Measurements from ENCODE around the gene ABCE1.

DNA sequence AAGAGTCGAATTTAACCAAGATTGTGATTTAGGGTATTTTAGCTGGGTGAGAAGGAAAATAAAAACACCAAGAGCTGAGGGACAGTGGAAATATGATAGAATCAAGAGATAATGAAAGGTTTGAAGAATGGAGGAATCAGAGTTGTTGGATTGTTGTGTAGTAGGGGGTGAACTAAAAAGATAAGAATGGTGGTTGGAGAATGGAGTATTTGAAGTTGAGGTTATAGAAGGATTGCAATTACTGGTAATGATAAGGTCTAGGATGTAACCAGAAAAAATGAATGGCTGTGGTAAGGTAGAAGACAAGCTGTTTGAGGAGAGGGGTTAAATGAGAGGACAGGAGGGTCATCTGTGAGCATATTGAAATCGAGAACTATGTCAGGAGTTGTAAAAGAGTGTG lies 4.5 kb downstream of the ABCE1 start:
- TF ChIP-seq POLR2AphosphoS5 (IDR thresholded peaks at IDR 0.05; ENCODE audit: low read depth, low read length) (no peak), POLR2A (IDR thresholded peaks at IDR 0.05; ENCODE audit: low read depth, low read length) (no peak), TAF1 (IDR thresholded peaks at IDR 0.05; ENCODE audit: low read depth, low read length) (no peak), POU2F2 (IDR thresholded peaks at IDR 0.05; ENCODE audit: low read depth, low read length) (no peak), SPI1 (IDR thresholded peaks at IDR 0.05; ENCODE audit: low read depth, low read length) (no peak)
